NCI-H1092 (cell line): Measurements from ENCODE around the gene SECTM1.
"Not testable (repeated sequence)": the region's sequence is repeated elsewhere in the genome, so short reads cannot be mapped to it uniquely, and the experiment has no call there.

Source experiments
- DNase-seq: peaks from one replicate; lab custom pipeline; 2025; lab: John Stamatoyannopoulos, UW

Gene SECTM1

DNA sequence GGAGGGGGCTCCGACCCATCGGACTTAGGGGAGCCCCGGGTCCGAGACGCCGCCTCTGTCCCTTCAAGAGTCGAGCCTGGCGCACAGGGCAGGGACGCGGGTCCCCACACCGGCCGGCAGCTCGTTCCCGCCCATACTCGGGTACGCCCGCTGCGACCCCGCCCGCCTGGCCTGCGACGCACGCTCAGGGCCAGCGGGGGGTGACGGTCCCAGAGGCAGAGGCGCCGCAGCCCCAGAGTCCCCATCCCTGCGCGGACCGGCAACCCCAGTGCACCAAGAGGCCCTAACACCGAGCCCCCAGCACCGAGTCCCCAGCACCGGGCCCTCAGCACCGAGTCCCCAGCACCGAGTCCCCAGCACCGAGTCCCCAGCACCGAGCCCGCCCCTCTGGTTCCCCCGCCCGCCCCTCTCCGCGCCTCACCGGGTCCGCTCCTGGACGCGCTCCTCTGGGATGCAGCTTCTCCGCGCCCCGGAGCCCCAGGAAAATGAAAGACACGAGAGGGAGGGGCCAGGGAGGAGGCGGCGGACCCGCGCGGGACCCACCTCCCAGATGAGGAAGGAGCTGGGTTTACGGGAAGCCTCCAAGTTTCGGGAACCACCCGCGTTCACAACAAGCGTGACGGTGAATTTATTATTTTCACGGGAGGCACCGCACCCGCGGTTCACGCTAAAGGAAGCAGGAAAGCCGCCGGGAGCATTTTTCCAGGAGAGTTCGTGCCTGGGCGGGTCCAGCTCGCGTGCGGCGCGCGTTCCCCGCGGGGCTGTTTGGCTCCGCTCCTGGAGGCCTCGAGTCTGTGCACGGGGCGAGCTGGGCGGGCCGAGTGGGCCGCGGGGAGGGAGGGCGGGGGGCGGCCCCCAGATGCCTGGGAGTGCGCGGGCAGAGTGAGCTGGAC is at the start of gene SECTM1:
Gene SECTM1 (minus strand): TSS at position 488 of the 893 bp plus-strand sequence. CDS start 6,526 bp downstream, outside the sequence.
- DNase-seq: no peak

DNA sequence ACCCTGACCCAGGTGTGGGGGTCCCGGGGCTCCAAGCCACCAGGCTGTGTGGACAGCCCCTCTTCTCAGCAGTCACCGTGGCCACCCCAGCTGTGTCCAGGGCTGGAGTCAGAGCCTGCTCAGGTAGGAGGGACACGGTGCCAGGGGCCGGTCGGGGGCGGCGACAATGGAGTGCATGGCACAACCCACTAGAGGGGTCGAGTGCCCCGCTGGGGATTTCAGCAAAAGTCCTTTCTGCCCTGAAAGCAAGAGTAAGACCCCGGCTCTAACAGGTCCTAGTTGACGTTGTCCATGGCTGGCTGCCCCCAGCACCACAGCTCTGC is 49.3 kb upstream of the SECTM1 start:
- no peak for DNase-seq

DNA sequence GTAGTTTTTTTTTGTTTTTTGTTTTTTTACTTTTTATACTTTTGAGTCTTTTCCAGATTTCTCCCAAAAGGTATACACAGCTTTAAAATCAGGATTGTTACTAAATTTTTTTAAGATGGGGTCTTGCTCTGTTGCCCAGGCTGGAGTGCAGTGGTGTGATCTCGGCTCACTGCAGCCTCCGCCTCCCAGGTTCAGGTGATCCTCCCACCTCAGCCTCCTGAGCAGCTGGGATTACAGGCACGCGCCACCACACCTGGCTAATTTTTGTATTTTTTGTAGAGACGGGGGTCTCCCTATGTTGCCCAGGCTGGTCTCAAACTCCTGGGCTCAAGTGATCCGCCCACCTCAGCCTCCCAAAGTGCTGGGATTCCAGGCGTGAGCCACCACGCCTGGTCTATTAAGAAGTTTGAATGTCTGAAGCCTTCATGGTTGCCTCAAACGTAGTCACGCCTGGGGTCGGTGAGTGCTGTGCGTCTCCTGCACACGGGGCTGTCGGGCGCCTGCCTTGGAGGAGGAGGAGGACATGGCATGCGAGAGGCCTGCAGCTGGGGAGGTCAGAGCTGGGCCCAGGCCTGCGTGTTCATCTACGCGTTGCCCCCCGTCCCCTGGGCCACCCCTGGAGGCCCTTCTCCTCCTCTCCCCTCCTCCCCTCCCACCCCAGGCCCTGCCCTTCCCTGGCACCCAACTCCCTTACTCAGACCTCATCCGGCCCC is 48.8 kb upstream of the SECTM1 start:
- DNase-seq: not testable (repeated sequence)

DNA sequence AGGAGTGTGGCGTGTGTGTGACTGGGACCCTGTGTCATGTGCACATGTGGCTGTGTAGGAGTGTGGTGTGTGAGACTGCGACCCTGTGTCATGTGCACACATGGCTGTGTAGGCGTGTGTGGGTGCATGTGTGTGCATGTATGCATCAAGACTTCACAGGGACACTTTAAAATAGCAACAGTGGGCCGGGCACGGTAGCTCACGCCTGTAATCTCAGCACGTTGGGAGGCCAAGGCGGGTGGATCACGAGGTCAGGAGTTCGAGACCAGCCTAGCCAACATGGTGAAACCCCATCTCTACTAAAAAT is 48.1 kb upstream of the SECTM1 start:
- DNase-seq: not testable (repeated sequence)

DNA sequence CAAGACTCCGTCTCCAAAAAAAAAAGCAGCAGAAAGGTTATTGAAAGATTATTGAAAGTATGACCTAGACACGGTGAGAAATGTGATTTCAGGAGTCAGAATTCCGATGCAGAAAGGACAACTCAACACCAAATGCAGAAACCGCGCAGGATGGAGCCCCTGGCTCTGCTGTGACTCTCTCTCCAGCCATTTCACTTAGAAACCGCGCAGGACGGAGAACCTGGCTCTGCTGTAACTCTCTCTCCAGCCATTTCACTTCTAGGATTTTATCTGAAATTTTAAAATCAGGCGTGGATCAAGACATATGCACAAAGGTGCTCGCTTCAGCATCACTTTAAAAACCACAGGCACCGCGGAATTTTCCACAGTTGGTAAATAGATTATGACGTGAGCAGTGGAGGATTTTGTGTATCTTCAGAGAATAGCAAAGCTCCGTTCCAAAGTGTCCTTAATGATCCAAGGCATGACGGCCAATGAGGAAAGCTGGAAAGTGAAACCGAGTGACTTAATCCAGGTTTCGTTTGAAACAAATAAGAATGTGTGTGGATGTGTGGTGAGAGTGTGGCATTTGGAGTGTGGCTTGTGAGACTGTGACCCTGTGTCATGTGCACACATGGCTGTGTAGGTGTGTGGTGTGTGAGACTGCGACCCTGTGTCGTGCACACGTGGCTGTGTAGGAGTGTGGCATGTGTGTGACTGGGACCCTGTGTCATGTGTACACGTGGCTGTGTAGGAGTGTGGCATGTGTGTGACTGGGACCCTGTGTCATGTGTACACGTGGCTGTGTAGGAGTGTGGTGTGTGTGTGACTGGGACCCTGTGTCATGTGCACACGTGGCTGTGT is 47.5 kb upstream of the SECTM1 start:
- DNase-seq: no peak

DNA sequence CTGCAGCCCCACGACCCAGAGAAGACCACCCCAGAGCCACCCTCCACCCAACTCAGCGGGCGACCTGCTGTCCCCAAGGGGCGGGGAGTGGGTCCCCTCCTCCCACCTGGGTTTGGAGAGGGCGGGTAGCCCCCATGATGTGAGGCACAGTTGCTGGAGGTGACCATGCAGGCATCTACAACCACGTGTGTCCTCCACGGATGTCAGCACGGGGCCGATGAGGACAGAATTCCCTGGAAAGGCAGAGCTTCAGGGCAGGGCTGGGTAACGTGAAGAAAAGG is 45.1 kb upstream of the SECTM1 start:
- DNase-seq: no peak

DNA sequence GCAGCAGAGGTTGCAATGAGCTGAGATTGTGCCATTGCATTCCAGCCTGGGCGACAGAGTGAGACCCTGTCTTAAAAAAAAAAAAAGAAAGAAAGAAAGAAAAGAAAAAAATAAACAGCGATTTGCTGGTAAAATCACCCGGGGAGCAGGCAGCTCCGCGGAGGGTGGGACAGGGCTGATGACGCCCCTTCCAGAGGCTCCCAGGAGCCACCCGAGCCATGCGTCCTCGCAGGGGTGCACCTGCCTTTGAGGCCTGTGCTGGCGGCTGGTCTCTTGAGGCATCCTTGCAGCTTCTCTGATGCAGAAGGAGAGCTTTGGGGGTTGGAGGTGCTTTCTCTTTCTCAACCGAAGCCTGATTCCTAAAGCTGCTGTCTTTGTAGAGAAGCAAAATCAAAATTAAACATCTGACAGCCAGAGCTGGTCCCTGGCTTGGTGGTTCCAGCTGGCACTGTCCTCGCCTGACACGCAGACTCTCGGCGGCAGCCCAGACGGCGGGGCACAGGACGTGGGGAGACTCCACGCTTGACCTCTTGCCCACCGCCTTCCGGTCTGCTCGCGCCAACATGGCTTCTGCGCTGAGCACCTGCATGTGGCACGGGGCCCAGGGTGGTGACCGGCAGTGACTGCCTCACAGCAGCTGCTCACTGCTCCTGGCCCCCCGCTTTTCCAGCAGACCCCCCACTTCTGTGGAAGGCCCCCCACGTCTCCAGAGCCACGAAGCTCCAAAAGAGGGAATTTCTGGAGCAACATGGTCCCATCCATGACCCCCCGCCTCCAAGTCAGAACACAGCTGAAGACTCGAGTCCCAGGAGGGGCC is 44.6 kb upstream of the SECTM1 start:
- DNase-seq: no peak

DNA sequence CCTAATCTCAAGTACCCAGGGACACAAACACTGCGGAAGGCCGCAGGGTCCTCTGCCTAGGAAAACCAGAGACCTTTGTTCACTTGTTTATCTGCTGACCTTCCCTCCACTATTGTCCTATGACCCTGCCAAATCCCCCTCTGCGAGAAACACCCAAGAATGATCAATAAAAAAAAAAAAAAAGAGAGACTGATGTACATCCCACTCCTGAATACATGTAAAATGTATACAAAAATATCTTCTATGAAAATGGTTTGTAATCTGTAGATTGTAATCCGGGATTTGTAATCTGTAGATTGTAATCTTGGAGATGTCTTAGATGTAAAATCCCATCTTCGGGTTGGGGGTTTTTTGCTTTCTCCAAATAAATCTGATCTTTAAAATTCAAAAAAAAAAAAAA is 43.7 kb upstream of the SECTM1 start:
- not testable (repeated sequence) for DNase-seq

DNA sequence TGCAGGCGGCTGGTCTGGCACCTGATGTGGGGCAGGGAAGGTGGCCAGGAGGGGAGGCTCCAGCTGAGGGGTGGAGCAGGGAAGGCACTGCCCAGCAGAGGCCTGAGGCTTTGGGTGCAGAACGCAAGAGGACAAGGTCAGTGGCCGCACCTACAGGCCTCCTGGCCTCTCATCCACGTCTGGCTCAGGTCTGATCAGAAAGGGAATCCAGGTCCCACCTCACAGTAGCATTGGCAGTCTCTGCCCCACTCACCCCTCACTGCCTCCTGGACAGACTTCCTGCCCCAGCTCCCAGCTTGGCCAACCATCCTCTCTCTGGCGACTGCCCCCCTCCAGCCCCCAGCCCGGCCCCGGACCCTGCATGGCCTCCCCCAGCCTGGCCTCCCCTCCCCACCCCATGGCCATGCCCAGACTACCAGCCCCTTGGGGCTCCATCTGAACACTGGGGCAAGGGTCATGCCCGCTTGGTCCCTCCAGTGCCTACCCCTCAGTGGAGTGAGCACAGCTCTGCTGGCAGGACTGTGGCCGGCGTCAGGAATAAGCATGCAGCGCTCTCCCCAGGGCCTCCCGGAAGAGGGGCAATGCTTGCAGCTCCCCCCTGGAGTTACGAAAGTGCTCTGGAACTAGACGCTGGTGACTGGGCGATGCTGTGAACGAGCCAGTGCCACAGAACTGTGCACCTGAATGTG is 42.6 kb upstream of the SECTM1 start:
- DNase-seq: no peak

DNA sequence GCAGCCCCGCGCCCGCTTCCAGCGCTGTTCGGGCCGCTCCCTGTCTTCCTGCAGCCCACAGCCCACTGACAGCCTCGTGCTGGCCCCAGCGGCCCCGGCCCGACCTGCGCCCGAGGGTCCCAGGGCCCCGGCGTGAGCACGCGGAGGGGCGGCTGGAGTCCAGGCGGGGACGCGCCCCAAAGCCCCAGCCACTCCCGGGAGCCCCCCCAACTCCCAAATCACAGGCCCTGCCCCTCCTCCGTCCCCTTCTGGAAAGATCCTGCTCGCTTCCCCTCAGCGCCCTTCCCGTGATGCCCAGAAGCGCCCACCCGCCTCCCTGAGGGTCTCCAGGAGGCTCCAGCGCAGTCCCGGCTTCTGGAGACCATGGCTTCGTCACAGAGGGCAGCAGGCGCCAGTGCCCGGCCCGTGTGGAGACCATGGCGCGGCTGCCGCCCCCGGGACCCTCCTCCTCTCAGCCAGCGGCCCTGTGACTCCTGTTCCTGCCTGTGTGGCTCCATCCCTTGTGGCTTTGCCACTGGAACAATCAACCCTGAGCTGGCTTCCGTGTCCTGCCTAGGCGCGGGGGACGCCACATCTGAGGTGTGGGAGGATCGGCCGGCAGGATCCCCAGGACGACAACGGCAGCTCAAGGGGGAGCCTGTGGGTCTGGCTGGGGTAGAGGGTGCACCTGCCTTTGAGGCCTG is 41.9 kb upstream of the SECTM1 start:
- DNase-seq: no peak

DNA sequence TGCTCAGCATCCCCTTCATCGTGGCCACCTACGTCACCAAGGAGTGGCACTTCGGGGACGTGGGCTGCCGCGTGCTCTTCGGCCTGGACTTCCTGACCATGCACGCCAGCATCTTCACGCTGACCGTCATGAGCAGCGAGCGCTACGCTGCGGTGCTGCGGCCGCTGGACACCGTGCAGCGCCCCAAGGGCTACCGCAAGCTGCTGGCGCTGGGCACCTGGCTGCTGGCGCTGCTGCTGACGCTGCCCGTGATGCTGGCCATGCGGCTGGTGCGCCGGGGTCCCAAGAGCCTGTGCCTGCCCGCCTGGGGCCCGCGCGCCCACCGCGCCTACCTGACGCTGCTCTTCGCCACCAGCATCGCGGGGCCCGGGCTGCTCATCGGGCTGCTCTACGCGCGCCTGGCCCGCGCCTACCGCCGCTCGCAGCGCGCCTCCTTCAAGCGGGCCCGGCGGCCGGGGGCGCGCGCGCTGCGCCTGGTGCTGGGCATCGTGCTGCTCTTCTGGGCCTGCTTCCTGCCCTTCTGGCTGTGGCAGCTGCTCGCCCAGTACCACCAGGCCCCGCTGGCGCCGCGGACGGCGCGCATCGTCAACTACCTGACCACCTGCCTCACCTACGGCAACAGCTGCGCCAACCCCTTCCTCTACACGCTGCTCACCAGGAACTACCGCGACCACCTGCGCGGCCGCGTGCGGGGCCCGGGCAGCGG is 41.2 kb upstream of the SECTM1 start:
- DNase-seq: no peak

DNA sequence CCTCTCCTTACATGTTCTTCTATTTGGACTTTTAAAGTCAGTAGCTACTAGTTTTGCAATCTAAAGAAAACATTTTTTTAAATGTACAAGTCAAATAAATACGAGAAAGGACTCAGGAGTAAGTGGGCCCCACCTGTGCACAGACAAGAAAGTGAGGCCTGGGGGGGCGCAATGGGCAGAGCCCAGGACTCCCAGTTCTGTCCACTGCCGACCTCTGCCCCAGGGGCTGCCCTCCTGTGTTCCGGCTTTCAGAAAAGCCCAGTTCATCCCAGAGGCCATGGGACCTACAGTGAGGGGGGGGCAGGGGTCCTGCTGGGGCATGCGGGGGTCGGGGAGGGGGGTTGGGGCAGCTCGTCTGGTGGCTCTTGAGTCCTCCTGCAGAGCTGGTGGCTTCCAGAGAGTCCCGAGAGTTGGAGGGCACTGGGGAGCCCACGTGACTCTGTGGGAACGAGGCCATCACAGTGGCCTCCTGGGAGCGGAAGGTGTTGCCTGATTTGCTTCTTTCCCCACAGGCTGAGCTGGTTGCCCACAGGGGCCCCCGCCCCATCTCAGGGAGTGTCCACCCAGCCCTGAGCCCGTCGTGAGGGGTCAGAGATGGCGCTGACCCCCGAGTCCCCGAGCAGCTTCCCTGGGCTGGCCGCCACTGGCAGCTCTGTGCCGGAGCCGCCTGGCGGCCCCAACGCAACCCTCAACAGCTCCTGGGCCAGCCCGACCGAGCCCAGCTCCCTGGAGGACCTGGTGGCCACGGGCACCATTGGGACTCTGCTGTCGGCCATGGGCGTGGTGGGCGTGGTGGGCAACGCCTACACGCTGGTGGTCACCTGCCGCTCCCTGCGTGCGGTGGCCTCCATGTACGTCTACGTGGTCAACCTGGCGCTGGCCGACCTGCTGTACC is 40.4 kb upstream of the SECTM1 start:
- DNase-seq: no peak

DNA sequence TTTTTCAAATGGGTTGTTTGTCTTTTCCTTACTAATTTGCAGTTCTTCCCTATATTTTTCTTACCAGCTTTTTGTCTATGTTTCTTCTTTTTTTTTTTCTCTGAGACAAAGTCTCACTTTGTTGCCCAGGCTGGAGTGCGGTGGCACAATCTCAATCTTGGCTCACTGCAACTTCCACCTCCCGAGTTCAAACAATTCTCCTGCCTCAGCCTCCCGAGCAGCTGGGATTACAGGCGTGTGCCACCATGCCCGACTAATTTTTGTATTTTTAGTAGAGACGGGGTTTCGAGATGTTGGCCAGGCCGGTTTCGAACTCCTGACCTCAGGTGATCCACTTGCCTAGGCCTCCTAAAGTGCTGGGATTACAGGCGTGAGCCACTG is 39.5 kb upstream of the SECTM1 start:
- DNase-seq: not testable (repeated sequence)

DNA sequence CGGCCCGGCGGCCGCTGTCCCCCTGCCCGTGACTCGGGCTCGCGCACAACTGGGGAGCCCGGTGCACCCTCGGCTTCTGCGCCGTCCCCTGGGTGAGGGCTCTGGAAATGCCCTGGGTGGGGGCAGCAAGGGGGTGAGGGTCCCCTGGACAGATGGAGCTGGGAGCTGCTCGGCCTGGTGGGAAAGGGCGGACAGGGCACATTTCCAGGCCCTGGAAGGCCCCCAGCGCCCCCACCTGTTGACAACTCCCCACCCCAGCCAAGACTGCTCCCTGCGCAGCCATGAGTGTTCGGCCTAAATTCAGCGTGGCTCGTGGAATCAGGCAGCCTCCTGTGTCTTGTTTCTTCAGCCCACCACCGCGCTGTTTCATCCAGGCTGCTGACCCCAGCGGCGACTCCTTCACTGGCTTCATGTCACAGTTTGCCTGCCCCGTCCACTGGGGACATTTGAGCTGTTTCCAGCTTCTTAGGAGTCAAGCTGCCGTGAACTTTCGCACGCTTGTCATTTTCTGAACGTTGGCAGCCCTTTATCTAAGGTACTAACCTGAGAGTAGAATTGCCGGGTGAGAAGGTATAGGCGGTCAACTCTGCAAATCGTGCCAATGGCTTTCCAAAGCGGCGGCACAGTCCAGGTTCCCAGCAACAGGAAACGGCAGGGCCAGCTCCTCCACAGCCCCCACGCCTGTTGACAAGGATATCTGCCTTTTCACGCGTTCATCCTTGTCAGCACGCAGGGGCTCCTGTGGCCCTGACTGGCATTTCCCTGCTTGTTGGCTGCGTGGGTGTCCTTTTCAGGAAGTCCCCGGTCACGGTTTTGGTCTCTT is 38.9 kb upstream of the SECTM1 start:
- DNase-seq: no peak

DNA sequence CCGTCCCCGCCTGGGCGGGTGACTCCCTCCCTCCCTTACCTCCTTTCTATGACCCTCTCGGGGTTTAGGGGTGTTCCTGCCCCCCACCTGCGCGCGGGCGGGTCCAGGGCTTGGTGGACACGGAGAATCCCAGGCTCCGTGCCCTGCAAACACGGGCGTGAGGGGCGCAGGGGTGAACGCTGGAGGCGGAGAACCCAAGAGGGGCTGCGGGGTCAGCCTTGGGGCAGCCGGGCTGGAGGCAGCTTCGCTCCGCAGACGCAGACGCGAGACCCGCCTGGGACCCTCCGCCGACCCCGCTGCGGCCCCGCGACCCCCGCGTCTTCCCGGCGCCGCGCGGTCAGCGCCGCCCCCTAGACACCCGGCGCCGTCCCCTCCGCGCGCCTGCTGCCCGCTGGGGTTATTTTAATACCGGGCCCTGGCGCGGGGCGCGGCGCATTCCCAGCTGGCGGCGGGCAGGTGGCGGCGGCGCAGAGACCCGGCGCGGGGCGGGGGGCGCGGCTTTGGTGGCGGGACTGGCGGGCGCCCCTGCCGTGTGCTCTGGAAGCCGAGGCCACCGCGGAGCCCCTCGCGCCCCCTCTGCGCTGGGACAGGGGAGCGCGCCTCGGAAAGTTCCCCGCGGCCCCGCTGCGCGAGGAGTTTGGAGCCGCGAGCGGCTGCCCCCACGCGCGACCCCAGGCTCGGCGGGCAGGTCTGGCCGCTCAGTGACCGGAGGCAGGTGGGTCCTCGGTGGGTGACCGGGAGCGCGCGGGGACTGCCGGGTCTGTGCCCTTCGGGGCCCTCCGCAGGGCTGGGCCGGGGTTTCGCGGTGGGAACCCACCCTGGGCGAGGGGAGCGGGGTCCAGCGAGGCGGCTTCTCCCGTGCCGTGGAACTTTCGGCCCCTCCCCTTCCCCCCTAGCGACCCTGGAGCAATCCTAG is 38.0 kb upstream of the SECTM1 start, which contains the start of gene UTS2R:
Gene UTS2R (plus strand): TSS at position 433 of the 916 bp plus-strand sequence. CDS start 2,560 bp downstream, outside the sequence.
- no peak for DNase-seq

DNA sequence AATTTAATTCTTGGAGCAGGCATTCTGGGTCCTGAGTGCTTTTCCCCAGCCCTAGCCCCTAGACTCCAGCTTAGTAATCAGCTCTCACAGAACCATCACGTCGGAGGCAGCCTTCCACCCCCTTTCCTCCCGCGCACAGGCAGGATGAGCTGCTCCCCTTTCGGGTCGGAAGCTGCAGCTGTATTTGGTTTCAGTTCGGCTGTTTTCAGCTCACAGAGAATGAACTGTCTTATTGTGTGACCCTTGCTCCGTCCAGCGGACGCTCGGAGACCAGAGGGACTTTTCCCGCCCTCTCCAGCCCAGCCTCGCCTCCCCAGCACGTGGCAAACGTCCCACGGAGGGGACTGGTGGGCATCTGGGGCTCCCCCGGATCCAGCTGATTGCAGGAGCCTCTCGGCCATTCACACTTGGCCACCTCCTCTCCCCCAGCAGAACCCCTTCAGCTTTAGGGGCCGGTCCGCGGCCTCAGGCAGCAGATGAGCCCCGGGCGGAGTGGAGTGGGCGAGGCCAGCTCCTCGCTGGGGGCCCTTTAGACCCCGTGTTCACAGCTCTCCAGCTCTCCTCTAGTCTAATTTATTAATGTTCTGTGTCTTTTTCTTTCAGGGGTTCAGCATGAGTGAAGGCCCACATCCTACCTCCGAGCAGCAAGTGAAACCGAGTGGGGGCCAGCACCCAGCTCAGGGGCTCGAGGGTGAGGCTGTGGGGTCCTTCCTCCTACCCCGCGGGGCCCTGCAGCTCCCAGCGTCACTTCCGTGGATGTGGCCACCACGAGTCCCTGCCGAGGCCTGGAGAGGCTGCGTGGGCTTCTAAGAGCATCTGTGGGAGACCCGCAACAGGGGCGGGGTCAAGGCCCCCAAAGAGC is 37.1 kb upstream of the SECTM1 start:
- DNase-seq: no peak
